GM21576 (cell line): ENCODE results near the gene CNTFR.

Experiments
- ATAC-seq: cut with Tn5 transposase; IDR thresholded peaks from one replicate; pipeline ENCODE4 v1.9.1; 2021; ENCODE audit warnings: mild to moderate bottlenecking, moderate library complexity; ENCODE audit not compliant: unreplicated experiment

The CNTFR gene

GRCh38 chr9:34572628-34573027, 16.9 kb downstream of the CNTFR start:
- no peak for ATAC-seq

- ATAC-seq: no peak
Observed at GRCh38 chr9:34572092-34572491, 17.4 kb downstream of the CNTFR start.

GRCh38 chr9:34571481-34571810, 18.1 kb downstream of the CNTFR start:
- no peak for ATAC-seq

GRCh38 chr9:34570809-34571480, 18.6 kb downstream of the CNTFR start:
- no peak for ATAC-seq

- ATAC-seq: no peak
Observed at GRCh38 chr9:34570376-34570775, 19.1 kb downstream of the CNTFR start.

GRCh38 chr9:34568774-34569173, 20.8 kb downstream of the CNTFR start:
- ATAC-seq: no peak

GRCh38 chr9:34568133-34568532, 21.4 kb downstream of the CNTFR start:
- no peak for ATAC-seq

- no peak for ATAC-seq
Observed at GRCh38 chr9:34566972-34567371, 22.6 kb downstream of the CNTFR start.

GRCh38 chr9:34566322-34566721, 23.2 kb downstream of the CNTFR start:
- no peak for ATAC-seq

GRCh38 chr9:34565856-34566255, 23.7 kb downstream of the CNTFR start:
- ATAC-seq: no peak

- ATAC-seq: no peak
Observed at GRCh38 chr9:34564617-34565016, 24.9 kb downstream of the CNTFR start.

GRCh38 chr9:34563262-34563661, 26.3 kb downstream of the CNTFR start:
- no peak for ATAC-seq

- ATAC-seq: no peak
Observed at GRCh38 chr9:34562135-34562745, 27.3 kb downstream of the CNTFR start.

GRCh38 chr9:34560599-34561214, 28.8 kb downstream of the CNTFR start:
- no peak for ATAC-seq

- ATAC-seq: no peak
Observed at GRCh38 chr9:34559624-34560455, 29.7 kb downstream of the CNTFR start.

- no peak for ATAC-seq
Observed at GRCh38 chr9:34558919-34559623, 30.5 kb downstream of the CNTFR start.

- no peak for ATAC-seq
Observed at GRCh38 chr9:34558364-34558763, 31.2 kb downstream of the CNTFR start.

GRCh38 chr9:34557426-34558321, 31.9 kb downstream of the CNTFR start:
- no peak for ATAC-seq

- ATAC-seq: no peak
Observed at GRCh38 chr9:34556949-34557348, 32.6 kb downstream of the CNTFR start.

GRCh38 chr9:34555936-34556525, 33.5 kb downstream of the CNTFR start:
- no peak for ATAC-seq
